A549 (cell line): Measurements from ENCODE around the gene OR10A4. TPM values are rescaled to one million over a fixed set of nuclear protein-coding genes. Genes with fewer than 3 reads are reported as not detected.

Experiments used
- ATAC-seq, 2 experiments: fragments of 200-7000 bp in 1 of 2; fragments of >200 bp in 1 of 2; cut with Nextera tagmentation in 1 of 2; cut with Tn5 transposase in 1 of 2; 3 replicates each; pipeline versions ENCODE4 v1.8.0 to v1.9.1; 2018 to 2020; ENCODE audit warnings: mild to moderate bottlenecking in 1 of 2, moderate library complexity in 1 of 2
- CTCF ChIA-PET: fragments of 300-600 bp; sonication (Branson Sonifier 250); formaldehyde crosslinking; extraction: SDS; loops from one replicate; lab custom pipeline; 2021; ENCODE audit warnings: antibody characterized with exemption, inconsistent platforms; lab: Yijun Ruan, JAX
- POLR2A ChIA-PET: fragments of 350-600 bp; formaldehyde crosslinking; extraction: SDS; loops from one replicate; lab custom pipeline; 2021; ENCODE audit warnings: antibody characterized with exemption, inconsistent platforms; lab: Yijun Ruan, JAX
- DNase-seq, 2 experiments: peaks; one replicate each; pipeline versions ENCODE4 v3.0.0 to v3.0.0-alpha.2; 2011 to 2016; ENCODE audit warnings: low read depth in 1 of 2, low spot score in 1 of 2
- FAIRE-seq: peaks from 2 replicates; lab custom pipeline; 2011; peaks lifted over from hg19 to GRCh38; lab: Jason Lieb, UNC
- H3K27ac ChIP-seq, 2 experiments: fragments of >200 bp; sonication (Bioruptor Twin); formaldehyde crosslinking; 3 replicates each; pipeline ENCODE4 v1.5.1; 2016 to 2017
- H3K4me1 ChIP-seq: fragments of >200 bp; sonication (Bioruptor Twin); formaldehyde crosslinking; 3 replicates; pipeline ENCODE4 v1.6.1; 2016
- H3K4me2 ChIP-seq: fragments of >200 bp; sonication (Bioruptor Twin); formaldehyde crosslinking; 3 replicates; pipeline ENCODE4 v1.6.1; 2016
- H3K4me3 ChIP-seq: fragments of >200 bp; sonication (Bioruptor Twin); formaldehyde crosslinking; 3 replicates; pipeline ENCODE4 v1.5.1; 2016
- H3K9me3 ChIP-seq: fragments of >200 bp; sonication (Bioruptor Twin); formaldehyde crosslinking; 3 replicates; pipeline ENCODE4 v1.6.1; 2016
- CBX2 ChIP-seq: fragments of 200-600 bp; sonication (generic); IDR thresholded peaks from 2 replicates; pipeline ENCODE4 v1.6.1; 2016; ENCODE audit warnings: low read depth, mild to moderate bottlenecking, borderline replicate concordance
- CEBPB ChIP-seq, 2 experiments: fragments of >200 bp in 1 of 2; sonication (Bioruptor Twin) in 1 of 2; formaldehyde crosslinking in 1 of 2; IDR thresholded peaks; 2 replicates each; pipeline ENCODE4 v1.6.1; 2012 to 2016
- CHD2 ChIP-seq: fragments of 150-350 bp; IDR thresholded peaks from 2 replicates; pipeline ENCODE4 v1.6.1; 2014; ENCODE audit warnings: low read length; ENCODE audit not compliant: partially characterized antibody
- CHD4 ChIP-seq: fragments of 200-600 bp; sonication (generic); IDR thresholded peaks from 2 replicates; pipeline ENCODE4 v1.6.1; 2016; ENCODE audit warnings: antibody characterized with exemption, mild to moderate bottlenecking, borderline replicate concordance
- E2F6 ChIP-seq: IDR thresholded peaks from 2 replicates; pipeline ENCODE4 v1.6.1; 2012; ENCODE audit warnings: low read depth, borderline replicate concordance
- EHMT2 ChIP-seq: fragments of 200-600 bp; sonication (generic); IDR thresholded peaks from 2 replicates; pipeline ENCODE4 v1.6.1; 2016; ENCODE audit warnings: antibody characterized with exemption, low read depth, mild to moderate bottlenecking, moderate library complexity
- ELK1 ChIP-seq: fragments of 150-350 bp; IDR thresholded peaks from 2 replicates; pipeline ENCODE4 v1.6.1; 2014; ENCODE audit warnings: low read depth, mild to moderate bottlenecking, low read length
- EP300 ChIP-seq, 2 experiments: fragments of >200 bp; sonication (Bioruptor Twin); formaldehyde crosslinking; IDR thresholded peaks; 2 replicates in 1 of 2; 3 replicates in 1 of 2; pipeline ENCODE4 v1.6.1; 2016 to 2017
- FOSL2 ChIP-seq, 2 experiments: fragments of 450-650 bp in 1 of 2; fragments of >200 bp in 1 of 2; sonication (Bioruptor Twin) in 1 of 2; formaldehyde crosslinking; IDR thresholded peaks; 2 replicates each; pipeline versions ENCODE4 v1.5.0 to v1.6.1; 2016 to 2020; ENCODE audit warnings: mild to moderate bottlenecking in 1 of 2, moderate library complexity in 1 of 2
- HES2 ChIP-seq: fragments of >200 bp; sonication (Bioruptor Twin); formaldehyde crosslinking; IDR thresholded peaks from 2 replicates; pipeline ENCODE4 v1.6.1; 2016
- HMGXB4 ChIP-seq: fragments of 250-450 bp; sonication (Bioruptor Pico); IDR thresholded peaks from 2 replicates; pipeline ENCODE4 v1.5.0; 2021; ENCODE audit warnings: mild to moderate bottlenecking, moderate library complexity, borderline replicate concordance
- HOXB13 ChIP-seq: fragments of 250-450 bp; sonication (Bioruptor Pico); IDR thresholded peaks from 2 replicates; pipeline ENCODE4 v1.5.0; 2020; ENCODE audit warnings: low read depth, mild to moderate bottlenecking, moderate library complexity
- JUN ChIP-seq, 2 experiments: fragments of >200 bp; sonication (Bioruptor Twin); formaldehyde crosslinking; IDR thresholded peaks; 2 replicates in 1 of 2; 3 replicates in 1 of 2; pipeline ENCODE4 v1.6.1; 2016 to 2017
- MAX ChIP-seq: IDR thresholded peaks from 2 replicates; pipeline ENCODE4 v1.6.1; 2012
- MAZ ChIP-seq: fragments of 150-350 bp; IDR thresholded peaks from 2 replicates; pipeline ENCODE4 v1.6.1; 2014; ENCODE audit warnings: antibody characterized with exemption, low read depth, low read length, borderline replicate concordance
- POLR2AphosphoS2 ChIP-seq: conservative IDR thresholded peaks from 2 replicates; pipeline ENCODE4 v1.6.1; 2012; ENCODE audit warnings: low read length, improper control_type of control experiment, inconsistent platforms
- RAD21 ChIP-seq, 2 experiments: fragments of >200 bp in 1 of 2; sonication (Bioruptor Twin) in 1 of 2; formaldehyde crosslinking in 1 of 2; IDR thresholded peaks in 1 of 2; conservative IDR thresholded peaks in 1 of 2; 2 replicates in 1 of 2; 3 replicates in 1 of 2; pipeline ENCODE4 v1.6.1; 2012 to 2018; ENCODE audit warnings: inconsistent platforms in 1 of 2
- RARB ChIP-seq: fragments of 250-450 bp; sonication (Bioruptor Pico); IDR thresholded peaks from 2 replicates; pipeline ENCODE4 v1.8.0; 2021; ENCODE audit warnings: mild to moderate bottlenecking, moderate library complexity
- RFX5 ChIP-seq: fragments of 450-650 bp; IDR thresholded peaks from 2 replicates; pipeline ENCODE4 v1.7.1; 2014; ENCODE audit warnings: antibody characterized with exemption, mild to moderate bottlenecking, moderate library complexity
- SMC3 ChIP-seq: fragments of >200 bp; sonication (Bioruptor Twin); formaldehyde crosslinking; IDR thresholded peaks from 3 replicates; pipeline ENCODE4 v1.6.1; 2018; ENCODE audit warnings: inconsistent platforms
- TFCP2L1 ChIP-seq: fragments of 250-450 bp; sonication (Bioruptor Pico); IDR thresholded peaks from 2 replicates; pipeline ENCODE4 v1.5.0; 2021; ENCODE audit warnings: mild to moderate bottlenecking
- USF2 ChIP-seq: fragments of 450-650 bp; IDR thresholded peaks from 2 replicates; pipeline ENCODE4 v1.6.1; 2014; ENCODE audit warnings: antibody characterized with exemption
- ZSCAN20 ChIP-seq: fragments of 250-450 bp; sonication (Bioruptor Pico); IDR thresholded peaks from 2 replicates; pipeline ENCODE4 v1.8.0; 2022; ENCODE audit warnings: mild to moderate bottlenecking, moderate library complexity
- WGBS: methylation state at CpG from one replicate; pipeline ENCODE4 v1.1.6; 2017; ENCODE audit errors: missing lambda C conversion rate; 5-methylcytosine and 5-hydroxymethylcytosine counted together
- polyA minus RNA-seq: library from RNA; depleted of rRNA, polyadenylated mRNA; stranded (reverse); fragments of >200 nt; gene quantifications from 2 replicates; pipeline ENCODE4 v1.2.3, GENCODE V29; 2011; rRNA and poly(A)+ RNA removed
- polyA plus RNA-seq, 4 experiments: library from polyadenylated mRNA; depleted of rRNA in 3 of 4; stranded (reverse); fragments of >200 nt; fragmentation: RNase III in 1 of 4; extraction: RNeasy Plus Mini Kit Qiagen cat#74134 plus additional on column Dnase treatment in 1 of 4; gene quantifications; 2 replicates in 3 of 4; 3 replicates in 1 of 4; pipeline ENCODE4 v1.2.3, GENCODE V29; 2011 to 2017

The OR10A4 gene
- polyA plus RNA-seq (2011; rRNA removed) (not detected in 2 replicates), polyA plus RNA-seq (2017; fragmentation: RNase III; extraction: RNeasy Plus Mini Kit Qiagen cat#74134 plus additional on column Dnase treatment) (not detected in 3 replicates), polyA minus RNA-seq (not detected in 2 replicates)
- not detected in 2 replicates for polyA plus RNA-seq (2012; cell fraction: cytosol; rRNA removed)
- polyA plus RNA-seq (2012; cell fraction: nucleus; rRNA removed) = not detected in 2 replicates

- 0% methylated on average over 1 of the region's 1 CpG for WGBS
- CTCF ChIA-PET = no interaction called here
- no peak for FAIRE-seq
- POLR2A ChIA-PET = no interaction called here
- ATAC-seq = no peak
- no peak for TF ChIP-seq MAX
- TF ChIP-seq SMC3 = no peak
- no peak for TF ChIP-seq USF2
- no peak for TF ChIP-seq RAD21 (conservative IDR thresholded peaks at IDR 0.05 in 1 of 2, IDR thresholded peaks at IDR 0.05 in 1 of 2)
- no peak for TF ChIP-seq JUN (IDR thresholded peaks at IDR 0.05)
- no peak for TF ChIP-seq HOXB13 (CRISPR knock-in tag)
- no peak for TF ChIP-seq RARB (CRISPR knock-in tag)
- no peak for TF ChIP-seq CBX2
- DNase-seq = no peak
- Histone ChIP-seq H3K4me2 (no peak within 1 kb of the TSS), H3K4me3 (no peak within 1 kb of the TSS), H3K4me1 (no peaks in the 10 kb centered on the region), H3K9me3 (no peaks in the 10 kb centered on the region), H3K27ac (no peak within 1 kb of the TSS)
Measured at GRCh38 chr11:6876325-6876724, at the start of gene OR10A4. Gene OR10A4, plus strand, starts transcription at chr11:6876625. Its CDS starts 23 bp downstream, at chr11:6876648.

- no peaks in the 10 kb centered on the region for H3K4me1 ChIP-seq
- H3K4me3 ChIP-seq = no peak overlapping the region
- ChIA-PET CTCF (no interaction called here), POLR2A (no interaction called here)
- TF ChIP-seq EP300 (IDR thresholded peaks at IDR 0.05) (no peak), MAZ (no peak)
- 0% methylated on average over 1 of the region's 1 CpG for WGBS
- FAIRE-seq (no peak), DNase-seq (no peak), ATAC-seq (no peak)
- H3K9me3 ChIP-seq = no peaks in the 10 kb centered on the region
- no peak overlapping the region for H3K4me2 ChIP-seq
- H3K27ac ChIP-seq = no peak overlapping the region
Measured at GRCh38 chr11:6828103-6828502, 48.3 kb upstream of the OR10A4 start.

- Histone ChIP-seq H3K4me3 (no peak overlapping the region), H3K27ac (no peak overlapping the region)
- ATAC-seq (peak in 1 of 2 experiments; percentile 62; a peak in 1 of 6 replicates), FAIRE-seq (no peak)
- WGBS = 20% methylated on average over 6 of the region's 6 CpGs
- no peak for TF ChIP-seq FOSL2 (IDR thresholded peaks at IDR 0.05)
- TF ChIP-seq FOSL2 (CRISPR knock-in tag; IDR thresholded peaks at IDR 0.05) = no peak
- TF ChIP-seq, all 56 proteins: peak for 0
- DNase-seq = no peak
- Histone ChIP-seq H3K9me3 (no peaks in the 10 kb centered on the region), H3K4me2 (no peak overlapping the region), H3K4me1 (no peaks in the 10 kb centered on the region)
- CTCF ChIA-PET = no interaction called here
- POLR2A ChIA-PET = no interaction called here
Measured at GRCh38 chr11:6833356-6833755, 43.1 kb upstream of the OR10A4 start.

GRCh38 chr11:6834021-6834420 lies 42.4 kb upstream of the OR10A4 start:
- DNase-seq (no peak), FAIRE-seq (no peak), ATAC-seq (no peak)
- Histone ChIP-seq H3K4me1 (no peaks in the 10 kb centered on the region), H3K4me3 (no peak overlapping the region), H3K4me2 (no peak overlapping the region), H3K9me3 (no peaks in the 10 kb centered on the region), H3K27ac (no peak overlapping the region)
- ChIA-PET CTCF (no interaction called here), POLR2A (no interaction called here)
- 7% methylated on average over 1 of the region's 1 CpG for WGBS
- TF ChIP-seq E2F6 (no peak), HES2 (no peak), FOSL2 (IDR thresholded peaks at IDR 0.05) (no peak), FOSL2 (CRISPR knock-in tag; IDR thresholded peaks at IDR 0.05) (no peak), ZSCAN20 (CRISPR knock-in tag) (no peak), POLR2AphosphoS2 (no peak), CBX2 (no peak), HMGXB4 (no peak), RFX5 (no peak), CHD2 (no peak), CHD4 (no peak), RAD21 (conservative IDR thresholded peaks at IDR 0.05 in 1 of 2, IDR thresholded peaks at IDR 0.05 in 1 of 2) (no peak), TFCP2L1 (CRISPR knock-in tag) (no peak), CEBPB (IDR thresholded peaks at IDR 0.05) (no peak), EHMT2 (no peak), USF2 (no peak), ELK1 (no peak)
